IMR-90 (cell line): ENCODE data around the gene GMPPA. TPM values are rescaled to one million over a fixed set of nuclear protein-coding genes. Genes with fewer than 3 reads are reported as not detected.

Source experiments
- ATAC-seq: fragments of 200-7000 bp; cut with Tn5 transposase; 2 replicates; pipeline ENCODE4 v1.9.1; 2020; ENCODE audit warnings: low read depth, mild to moderate bottlenecking, moderate library complexity
- BruUV-seq: library from RNA; stranded (reverse); fragments of 400-500 nt; replicated peaks from 2 replicates; lab custom pipeline; 2021; lab: Mats Ljungman, UMichigan
- CTCF ChIA-PET: fragments of 300-600 bp; formaldehyde crosslinking; extraction: SDS; loops from one replicate; lab custom pipeline; 2021; ENCODE audit warnings: antibody characterized with exemption; lab: Yijun Ruan, JAX
- POLR2A ChIA-PET: fragments of 300-600 bp; sonication (Branson Sonifier 250); formaldehyde crosslinking; loops from one replicate; lab custom pipeline; 2022; ENCODE audit warnings: antibody characterized with exemption; ENCODE audit not compliant: unreplicated experiment; lab: Charles Lee
- DNase-seq: peaks from one replicate; pipeline ENCODE4 v3.0.0; 2013
- H2AFZ ChIP-seq: replicated peaks from 2 replicates; pipeline ENCODE3; 2013; ENCODE audit warnings: low read length, mild to moderate bottlenecking; ENCODE audit not compliant: poor library complexity
- H2AK5ac ChIP-seq: 2 replicates; pipeline ENCODE4 v1.6.1; 2013; ENCODE audit warnings: low read depth, low read length, inconsistent platforms
- H2AK9ac ChIP-seq: replicated peaks from 2 replicates; pipeline ENCODE3; 2013; ENCODE audit warnings: mild to moderate bottlenecking, low read depth, low read length, moderate library complexity; ENCODE audit not compliant: poor library complexity
- H2BK120ac ChIP-seq: 2 replicates; pipeline ENCODE4 v1.6.1; 2013; ENCODE audit warnings: low read depth, low read length, inconsistent platforms
- H2BK15ac ChIP-seq: 3 replicates; pipeline ENCODE4 v1.6.1; 2013; ENCODE audit warnings: low read depth, low read length, inconsistent platforms
- H2BK20ac ChIP-seq: 2 replicates; pipeline ENCODE4 v1.6.1; 2013; ENCODE audit warnings: low read depth, mild to moderate bottlenecking, inconsistent platforms, low read length, moderate library complexity
- H2BK5ac ChIP-seq: 2 replicates; pipeline ENCODE4 v1.6.1; 2013; ENCODE audit warnings: mild to moderate bottlenecking, low read depth, low read length, inconsistent platforms; ENCODE audit not compliant: poor library complexity, severe bottlenecking
- H3K14ac ChIP-seq: replicated peaks from 2 replicates; pipeline ENCODE4 v1.6.1; 2013; ENCODE audit warnings: low read depth, low read length, inconsistent platforms
- H3K18ac ChIP-seq: 2 replicates; pipeline ENCODE4 v1.6.1; 2013; ENCODE audit warnings: low read depth, low read length, control low read depth
- H3K23ac ChIP-seq: 2 replicates; pipeline ENCODE4 v1.6.1; 2013; ENCODE audit warnings: low read depth, low read length, inconsistent platforms
- H3K27ac ChIP-seq: 2 replicates; pipeline ENCODE4 v1.5.1; 2013; ENCODE audit warnings: mild to moderate bottlenecking, control low read depth, low read length; ENCODE audit not compliant: insufficient read depth
- H3K27me3 ChIP-seq: 2 replicates; pipeline ENCODE4 v1.6.1; 2013; ENCODE audit warnings: low read length; ENCODE audit not compliant: control insufficient read depth, insufficient read depth
- H3K36me3 ChIP-seq: 2 replicates; pipeline ENCODE4 v1.6.1; 2013; ENCODE audit warnings: low read length, mixed read lengths; ENCODE audit not compliant: control insufficient read depth, insufficient read depth
- H3K4ac ChIP-seq: 2 replicates; pipeline ENCODE4 v1.6.1; 2013; ENCODE audit warnings: low read depth, low read length, inconsistent platforms
- H3K4me1 ChIP-seq: 2 replicates; pipeline ENCODE4 v1.6.1; 2013; ENCODE audit warnings: low read length, mixed read lengths; ENCODE audit not compliant: control insufficient read depth, insufficient read depth
- H3K4me2 ChIP-seq: 2 replicates; pipeline ENCODE4 v1.6.1; 2013; ENCODE audit warnings: low read depth, mild to moderate bottlenecking, control low read depth, low read length, moderate library complexity
- H3K4me3 ChIP-seq: 2 replicates; pipeline ENCODE4 v1.5.1; 2013; ENCODE audit warnings: low read depth, mild to moderate bottlenecking, control low read depth, low read length, moderate library complexity; ENCODE audit not compliant: insufficient read depth
- H3K56ac ChIP-seq: 2 replicates; pipeline ENCODE4 v1.6.1; 2013; ENCODE audit warnings: low read length, inconsistent platforms; ENCODE audit not compliant: insufficient read depth; ENCODE audit errors: extremely low read depth
- H3K79me1 ChIP-seq, 2 experiments: 2 replicates each; pipeline ENCODE4 v1.6.1; 2013; ENCODE audit warnings: low read length in 2 of 2, inconsistent platforms in 1 of 2, low read depth in 1 of 2
- H3K9ac ChIP-seq: 2 replicates; pipeline ENCODE4 v1.6.1; 2013; ENCODE audit warnings: low read depth, low read length, control low read depth
- H3K9me1 ChIP-seq: 2 replicates; pipeline ENCODE4 v1.6.1; 2013; ENCODE audit warnings: low read length, inconsistent platforms; ENCODE audit not compliant: insufficient read depth
- H3K9me3 ChIP-seq: 2 replicates; pipeline ENCODE4 v1.6.1; 2013; ENCODE audit warnings: low read length; ENCODE audit not compliant: control insufficient read depth, insufficient read depth
- H4K20me1 ChIP-seq: 2 replicates; pipeline ENCODE4 v1.6.1; 2013; ENCODE audit warnings: low read length, inconsistent platforms; ENCODE audit not compliant: insufficient read depth
- H4K5ac ChIP-seq: 2 replicates; pipeline ENCODE4 v1.6.1; 2013; ENCODE audit warnings: mild to moderate bottlenecking, low read depth, low read length, control low read depth
- H4K8ac ChIP-seq, 2 experiments: 2 replicates each; pipeline ENCODE4 v1.6.1; 2013; ENCODE audit warnings: low read depth in 2 of 2, low read length in 2 of 2, control low read depth in 1 of 2, inconsistent platforms in 1 of 2
- H4K91ac ChIP-seq: 2 replicates; pipeline ENCODE4 v1.6.1; 2013; ENCODE audit warnings: low read depth, low read length, inconsistent platforms; ENCODE audit not compliant: insufficient read depth
- BHLHE40 ChIP-seq: fragments of 150-350 bp; IDR thresholded peaks from 2 replicates; pipeline ENCODE4 v1.6.1; 2016; ENCODE audit warnings: mild to moderate bottlenecking, low read depth, low read length
- CHD1 ChIP-seq: IDR thresholded peaks from 2 replicates; pipeline ENCODE4 v1.6.1; 2012; ENCODE audit warnings: low read depth, low read length, improper control_type of control experiment
- MAZ ChIP-seq: IDR thresholded peaks from 2 replicates; pipeline ENCODE4 v1.6.1; 2012; ENCODE audit warnings: low read depth, mild to moderate bottlenecking, low read length, improper control_type of control experiment, moderate library complexity, borderline replicate concordance
- MXI1 ChIP-seq: IDR thresholded peaks from 2 replicates; pipeline ENCODE4 v1.6.1; 2012; ENCODE audit warnings: low read depth, mild to moderate bottlenecking, low read length, moderate library complexity, borderline replicate concordance
- POLR2A ChIP-seq: IDR thresholded peaks from 2 replicates; pipeline ENCODE4 v1.6.1; 2012; ENCODE audit warnings: mild to moderate bottlenecking, low read depth, low read length
- RCOR1 ChIP-seq: IDR thresholded peaks from 2 replicates; pipeline ENCODE4 v1.6.1; 2012; ENCODE audit warnings: mild to moderate bottlenecking, low read length, improper control_type of control experiment; ENCODE audit not compliant: insufficient replicate concordance
- WGBS, 2 experiments: methylation state at CpG; one replicate each; pipeline versions ENCODE4 v1.1.5 to v1.1.7; 2013; ENCODE audit warnings: missing lambda C conversion rate in 2 of 2; ENCODE audit not compliant: insufficient read length in 1 of 2; ENCODE audit errors: extremely low coverage in 2 of 2; 5-methylcytosine and 5-hydroxymethylcytosine counted together
- dilution Hi-C: fragments of 300-500 bp; cut with HindIII; formaldehyde crosslinking; loops from one replicate; pipeline ENCODE4 v1.14.3; 2018; ENCODE audit warnings: low sequenced_read_pairs; ENCODE audit not compliant: unreplicated experiment
- in situ Hi-C: fragments of 300-500 bp; cut with MboI; formaldehyde crosslinking; loops from 3 replicates; pipeline ENCODE4 v1.14.3; 2019; ENCODE audit warnings: low sequenced_read_pairs, inconsistent platforms, mixed read lengths
- intact Hi-C: fragments of 100-400 bp; cut with micrococcal nuclease; formaldehyde crosslinking; loops from 2 replicates; pipeline ENCODE4 v1.10.0; 2022
- polyA plus RNA-seq, 3 experiments: library from polyadenylated mRNA; depleted of rRNA; stranded (reverse); fragments of >200 nt; gene quantifications; 2 replicates each; pipeline ENCODE4 v1.2.3, GENCODE V29; 2012; ENCODE audit warnings: low replicate concordance in 1 of 3
- total RNA-seq: library from RNA; depleted of rRNA; stranded (reverse); fragments of >200 nt; gene quantifications from 2 replicates; pipeline ENCODE4 v1.2.3, GENCODE V29; 2012

GMPPA gene
- total and polyA plus RNA-seq, 2 of the 4 experiments (the other 2 are of a cell fraction) = 103 to 134 TPM

DNA sequence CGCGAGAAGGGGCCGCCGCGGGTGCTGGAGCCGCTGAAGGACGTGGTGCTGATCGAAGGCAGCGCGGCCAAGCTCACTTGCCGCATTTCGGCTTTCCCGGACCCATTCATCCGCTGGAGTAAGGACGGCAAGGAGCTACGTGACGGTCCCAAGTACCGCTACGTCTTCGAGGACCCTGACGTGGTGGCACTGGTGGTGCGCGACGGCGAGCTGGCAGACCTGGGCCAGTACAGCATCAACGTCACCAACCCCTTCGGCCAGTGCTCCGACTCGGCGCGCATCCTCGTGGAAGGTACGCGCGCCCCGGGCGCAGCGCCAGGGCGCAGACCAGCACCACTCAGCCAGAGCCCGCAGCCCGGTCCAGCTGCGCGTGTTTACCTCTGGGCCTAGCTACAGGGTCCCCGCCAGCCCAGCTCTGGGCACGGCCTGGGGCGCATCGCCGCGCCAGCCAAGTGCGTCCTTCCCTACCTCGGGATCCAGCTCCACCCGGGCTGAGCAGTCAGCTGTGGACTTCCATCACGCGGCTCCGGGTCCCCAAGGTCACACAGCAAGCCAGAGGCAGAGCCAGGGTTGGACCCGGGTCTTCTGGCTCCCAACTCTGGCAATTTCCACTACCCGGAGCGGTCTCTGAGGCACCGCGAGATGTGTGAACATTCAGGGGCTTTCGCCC is 1.7 kb upstream of the GMPPA start:
- Histone ChIP-seq H2AK5ac (peak overlapping the region; percentile 46), H3K4me3 (no peak overlapping the region), H3K18ac (no peak overlapping the region), H3K9ac (no peak overlapping the region), H3K79me1 (peaks cover 18 to 27% of the 10 kb centered on the region in 2 experiments), H2BK120ac (no peak overlapping the region), H3K56ac (no peak overlapping the region), H3K27me3 (no peaks in the 10 kb centered on the region; the same call in 1 of the 2 replicates), H2BK20ac (no peak overlapping the region), H4K8ac (peak overlapping the region; percentile 76 to 83; a peak in 2 of 4 replicates), H3K14ac (peak overlapping the region; percentile 85; the same call in 1 of the 2 replicates), H3K27ac (no peak overlapping the region), H3K9me1 (peaks cover 12% of the 10 kb centered on the region), H3K4me2 (no peak overlapping the region), H2BK15ac (no peak overlapping the region), H2BK5ac (no peak overlapping the region), H4K20me1 (no peaks in the 10 kb centered on the region), H3K36me3 (peaks cover 4% of the 10 kb centered on the region; the same call in 1 of the 2 replicates), H2AFZ (peak overlapping the region; percentile 98), H3K9me3 (no peaks in the 10 kb centered on the region), H3K4ac (peak overlapping the region; percentile 88; the same call in 1 of the 2 replicates), H2AK9ac (peak overlapping the region; percentile 56), H3K4me1 (peaks cover 15% of the 10 kb centered on the region), H3K23ac (peak overlapping the region; percentile 16; the same call in 1 of the 2 replicates), H4K91ac (no peak overlapping the region), H4K5ac (peak overlapping the region; percentile 57; the same call in 1 of the 2 replicates)
- no peak for DNase-seq
- intact Hi-C loops = no loop called here
- CTCF ChIA-PET = interaction anchor here (0.9 to 4.1 kb wide), 4 partner anchors 13 to 33 kb away, joined by 3 to 28 read pairs (median 8); no protein-coding TSS in a partner anchor
- POLR2A ChIA-PET = no interaction called here
- 45% methylated on average over 39 of the region's 61 CpGs; no CpG with 5 or more reads in 1 of the 2 experiments for WGBS, 2 experiments
- no peak for TF ChIP-seq MXI1
- no peak for TF ChIP-seq MAZ
- TF ChIP-seq BHLHE40 = no peak
- no peak for TF ChIP-seq CHD1
- no peak for TF ChIP-seq POLR2A
- TF ChIP-seq RCOR1 = no peak
- ATAC-seq = no peak
- in situ Hi-C loops = no loop called here
- dilution Hi-C loops = no loop called here
- BruUV-seq = no TSS peak
